ENCODE measurements around the gene LAMC3.

Gene LAMC3

GRCh38 chr9:131068076-131068816, 59.3 kb downstream of the LAMC3 start:
- in situ Hi-C loops (cut with HindIII; ENCODE audit: low sequenced_read_pairs): no loop called here

GRCh38 chr9:131069699-131070098, 60.7 kb downstream of the LAMC3 start:
- in situ Hi-C loops (cut with HindIII; ENCODE audit: low sequenced_read_pairs): no loop called here

- in situ Hi-C loops (cut with HindIII; ENCODE audit: low sequenced_read_pairs): no loop called here
These were observed 63.3 kb downstream of the LAMC3 start for GRCh38 chr9:131072107-131072870.

- in situ Hi-C loops (cut with HindIII; ENCODE audit: low sequenced_read_pairs): no loop called here
These were observed 63.9 kb downstream of the LAMC3 start for GRCh38 chr9:131072871-131073237.

- in situ Hi-C loops (cut with HindIII; ENCODE audit: low sequenced_read_pairs): no loop called here
These were observed 67.6 kb downstream of the LAMC3 start for GRCh38 chr9:131076347-131077195.

- in situ Hi-C loops (cut with HindIII; ENCODE audit: low sequenced_read_pairs): no loop called here
These were observed 69.7 kb downstream of the LAMC3 start for GRCh38 chr9:131078427-131079366.

- in situ Hi-C loops (cut with HindIII; ENCODE audit: low sequenced_read_pairs): no loop called here
These were observed 71.6 kb downstream of the LAMC3 start for GRCh38 chr9:131080589-131080988.

- in situ Hi-C loops (cut with HindIII; ENCODE audit: low sequenced_read_pairs): no loop called here
These were observed 72.9 kb downstream of the LAMC3 start for GRCh38 chr9:131081868-131082267.

GRCh38 chr9:131082774-131083512, 74.0 kb downstream of the LAMC3 start:
- in situ Hi-C loops (cut with HindIII; ENCODE audit: low sequenced_read_pairs): no loop called here

- in situ Hi-C loops (cut with HindIII; ENCODE audit: low sequenced_read_pairs): no loop called here
These were observed 75.8 kb downstream of the LAMC3 start for GRCh38 chr9:131084661-131085369.

- in situ Hi-C loops (cut with HindIII; ENCODE audit: low sequenced_read_pairs): no loop called here
These were observed 76.6 kb downstream of the LAMC3 start for GRCh38 chr9:131085370-131086122.

- in situ Hi-C loops (cut with HindIII; ENCODE audit: low sequenced_read_pairs): no loop called here
These were observed 78.5 kb downstream of the LAMC3 start for GRCh38 chr9:131087354-131087893.

GRCh38 chr9:131090025-131090787, 81.2 kb downstream of the LAMC3 start:
- in situ Hi-C loops (cut with HindIII; ENCODE audit: low sequenced_read_pairs): no loop called here

- in situ Hi-C loops (cut with HindIII; ENCODE audit: low sequenced_read_pairs): no loop called here
These were observed 82.5 kb downstream of the LAMC3 start for GRCh38 chr9:131091352-131091992.

GRCh38 chr9:131092030-131092429, 83.1 kb downstream of the LAMC3 start:
- in situ Hi-C loops (cut with HindIII; ENCODE audit: low sequenced_read_pairs): no loop called here

- in situ Hi-C loops (cut with HindIII; ENCODE audit: low sequenced_read_pairs): no loop called here
These were observed 83.8 kb downstream of the LAMC3 start for GRCh38 chr9:131092548-131093440.

All from DLD1 (cell line).